Measurements from ENCODE around the gene ZP4.

- TF ChIP-seq POLR2A (IDR thresholded peaks at IDR 0.05) (no peak), CTCF (IDR thresholded peaks at IDR 0.05) (peak in 5 of 6 experiments; percentile 37 to 72 (median 55))
Observed at GRCh38 chr1:237851210-237851845, 39.4 kb downstream of the ZP4 start.
